Mesenchymal stem cell (in vitro differentiated cells and primary cell): ENCODE measurements around the gene TBCK.

ENCODE experiments used
- DNase-seq: peaks from one replicate; pipeline ENCODE4 v3.0.0-alpha.2; 2013
- H2AFZ ChIP-seq: one replicate; pipeline ENCODE4 v1.6.1; 2013; ENCODE audit warnings: low read depth, mild to moderate bottlenecking, control low read depth, inconsistent platforms, low read length, moderate library complexity
- H2AK5ac ChIP-seq: 2 replicates; pipeline ENCODE4 v1.6.1; 2013; ENCODE audit warnings: low read length, moderate library complexity, mild to moderate bottlenecking, inconsistent platforms; ENCODE audit not compliant: severe bottlenecking
- H2BK120ac ChIP-seq: one replicate; pipeline ENCODE4 v1.6.1; 2013; ENCODE audit warnings: low read depth, mild to moderate bottlenecking, inconsistent platforms, low read length, moderate library complexity
- H2BK12ac ChIP-seq, 2 experiments: one replicate each; pipeline ENCODE4 v1.6.1; 2013; ENCODE audit warnings: inconsistent platforms in 2 of 2, low read length in 2 of 2, mild to moderate bottlenecking in 2 of 2, moderate library complexity in 2 of 2, control low read depth in 1 of 2
- H2BK15ac ChIP-seq: one replicate; pipeline ENCODE4 v1.6.1; 2013; ENCODE audit warnings: mild to moderate bottlenecking, low read depth, inconsistent platforms; ENCODE audit not compliant: poor library complexity, severe bottlenecking
- H2BK5ac ChIP-seq: 2 replicates; pipeline ENCODE4 v1.6.1; 2013; ENCODE audit warnings: low read depth, mild to moderate bottlenecking, low read length, control low read depth, inconsistent platforms; ENCODE audit not compliant: poor library complexity, severe bottlenecking
- H3K14ac ChIP-seq, 2 experiments: one replicate each; pipeline ENCODE4 v1.6.1; 2013; ENCODE audit warnings: inconsistent platforms in 2 of 2, low read length in 2 of 2, control low read depth in 1 of 2, mild to moderate bottlenecking in 1 of 2, moderate library complexity in 1 of 2
- H3K18ac ChIP-seq, 2 experiments: one replicate each; pipeline ENCODE4 v1.6.1; 2013; ENCODE audit warnings: inconsistent platforms in 2 of 2, low read length in 2 of 2, control low read depth in 1 of 2, low read depth in 1 of 2, mild to moderate bottlenecking in 1 of 2
- H3K23ac ChIP-seq, 2 experiments: one replicate each; pipeline ENCODE4 v1.6.1; 2013; ENCODE audit warnings: inconsistent platforms in 2 of 2, low read length in 2 of 2, mild to moderate bottlenecking in 2 of 2, moderate library complexity in 2 of 2, control low read depth in 1 of 2
- H3K27ac ChIP-seq: 2 replicates; pipeline ENCODE4 v1.5.1; 2013; ENCODE audit warnings: mild to moderate bottlenecking, moderate library complexity, low read length, control low read depth, inconsistent platforms; ENCODE audit not compliant: poor library complexity, severe bottlenecking
- H3K27me3 ChIP-seq, 2 experiments: 2 replicates each; pipeline versions ENCODE4 v1.6.1 to v1.7.0; 2013; ENCODE audit warnings: low read length in 2 of 2, mild to moderate bottlenecking in 2 of 2, moderate library complexity in 2 of 2, control low read depth in 1 of 2, inconsistent platforms in 1 of 2; ENCODE audit not compliant: control insufficient read depth in 1 of 2, insufficient read depth in 1 of 2
- H3K36me3 ChIP-seq, 2 experiments: 2 replicates each; pipeline versions ENCODE4 v1.6.1 to v1.7.0; 2013; ENCODE audit warnings: low read length in 2 of 2, control low read depth in 1 of 2, inconsistent platforms in 1 of 2, low read depth in 1 of 2, mild to moderate bottlenecking in 1 of 2; ENCODE audit not compliant: insufficient read depth in 2 of 2, control insufficient read depth in 1 of 2
- H3K4ac ChIP-seq, 2 experiments: one replicate each; pipeline ENCODE4 v1.6.1; 2013; ENCODE audit warnings: inconsistent platforms in 2 of 2, low read length in 2 of 2, mild to moderate bottlenecking in 2 of 2, moderate library complexity in 2 of 2, control low read depth in 1 of 2, low read depth in 1 of 2
- H3K4me1 ChIP-seq: 2 replicates; pipeline ENCODE4 v1.6.1; 2013; ENCODE audit warnings: low read depth, low read length, control low read depth; ENCODE audit not compliant: control insufficient read depth, insufficient read depth
- H3K4me2 ChIP-seq: 2 replicates; pipeline ENCODE4 v1.6.1; 2013; ENCODE audit warnings: low read length, mild to moderate bottlenecking, inconsistent platforms; ENCODE audit not compliant: poor library complexity, severe bottlenecking
- H3K4me3 ChIP-seq, 2 experiments: 2 replicates each; pipeline versions ENCODE4 v1.5.1 to v1.7.0; 2013; ENCODE audit warnings: low read length in 2 of 2, mild to moderate bottlenecking in 2 of 2, control low read depth in 1 of 2, low read depth in 1 of 2; ENCODE audit not compliant: insufficient read depth in 1 of 2
- H3K79me1 ChIP-seq: replicated peaks from 2 replicates; pipeline ENCODE4 v1.6.1; 2013; ENCODE audit warnings: mild to moderate bottlenecking, control low read depth, low read length, inconsistent platforms; ENCODE audit not compliant: poor library complexity, severe bottlenecking
- H3K9ac ChIP-seq: 2 replicates; pipeline ENCODE4 v1.7.0; 2013; ENCODE audit warnings: mild to moderate bottlenecking, low read length, moderate library complexity
- H3K9me3 ChIP-seq: 2 replicates; pipeline ENCODE4 v1.7.0; 2013; ENCODE audit warnings: mild to moderate bottlenecking, low read length; ENCODE audit not compliant: control insufficient read depth
- H4K8ac ChIP-seq: one replicate; pipeline ENCODE4 v1.6.1; 2013; ENCODE audit warnings: inconsistent platforms, mild to moderate bottlenecking, low read length, moderate library complexity
- H4K91ac ChIP-seq: one replicate; pipeline ENCODE4 v1.6.1; 2013; ENCODE audit warnings: mild to moderate bottlenecking, low read length, inconsistent platforms
- WGBS: methylation state at CpG from one replicate; pipeline ENCODE4 v1.1.7; 2013; ENCODE audit warnings: mixed read lengths; 5-methylcytosine and 5-hydroxymethylcytosine counted together

Gene TBCK

GRCh38 chr4:106096454-106096853, 219.6 kb downstream of the TBCK start:
- Histone ChIP-seq H4K8ac (no peak overlapping the region), H3K23ac (no peak overlapping the region), H4K91ac (no peak overlapping the region), H3K4me2 (no peak overlapping the region), H3K9ac (no peak overlapping the region), H2BK120ac (no peak overlapping the region), H3K4ac (peak overlapping the region in 1 of 2 experiments; percentile 67), H2BK5ac (no peak overlapping the region), H3K18ac (no peak overlapping the region), H3K79me1 (no peaks in the 10 kb centered on the region), H3K27ac (no peak overlapping the region), H3K36me3 (peaks cover 12 to 26% of the 10 kb centered on the region in 2 experiments), H3K4me3 (no peak overlapping the region), H3K4me1 (peaks cover 2% of the 10 kb centered on the region), H2AK5ac (no peak overlapping the region), H3K14ac (peak overlapping the region in 1 of 2 experiments; percentile 97), H2BK12ac (peak overlapping the region in 1 of 2 experiments; percentile 94), H2AFZ (no peak overlapping the region), H3K9me3 (peaks cover 3% of the 10 kb centered on the region), H3K27me3 (no peaks in the 10 kb centered on the region), H2BK15ac (no peak overlapping the region)
- WGBS = 85% methylated on average over 1 of the region's 1 CpG
- DNase-seq = no peak

GRCh38 chr4:106095408-106095807, 220.6 kb downstream of the TBCK start:
- H2AFZ ChIP-seq = no peak overlapping the region
- no peak overlapping the region for H2BK5ac ChIP-seq
- H3K9me3 ChIP-seq = peaks cover 13% of the 10 kb centered on the region
- H3K27ac ChIP-seq = no peak overlapping the region
- H3K9ac ChIP-seq = no peak overlapping the region
- H3K79me1 ChIP-seq = no peaks in the 10 kb centered on the region
- no peak overlapping the region for H3K4me3 ChIP-seq
- H4K91ac ChIP-seq = no peak overlapping the region
- no peak overlapping the region for H3K18ac ChIP-seq
- no peak overlapping the region for H2AK5ac ChIP-seq
- DNase-seq = peak; percentile 42
- H2BK12ac ChIP-seq = no peak overlapping the region
- no peak overlapping the region for H3K4ac ChIP-seq
- no peak overlapping the region for H2BK120ac ChIP-seq
- H3K4me2 ChIP-seq = no peak overlapping the region
- H3K27me3 ChIP-seq = no peaks in the 10 kb centered on the region
- peaks cover 2% of the 10 kb centered on the region for H3K4me1 ChIP-seq
- WGBS = 27% methylated on average over 2 of the region's 2 CpGs
- H4K8ac ChIP-seq = no peak overlapping the region
- no peak overlapping the region for H2BK15ac ChIP-seq
- peaks cover 17 to 37% of the 10 kb centered on the region in 2 experiments for H3K36me3 ChIP-seq
- no peak overlapping the region for H3K23ac ChIP-seq
- H3K14ac ChIP-seq = peak overlapping the region in 1 of 2 experiments; percentile 1

GRCh38 chr4:106092361-106093040, 223.5 kb downstream of the TBCK start:
- H3K27ac ChIP-seq = no peak overlapping the region
- H2BK5ac ChIP-seq = no peak overlapping the region
- peaks cover 31% of the 10 kb centered on the region for H3K9me3 ChIP-seq
- H3K36me3 ChIP-seq = peaks cover 30 to 53% of the 10 kb centered on the region in 2 experiments
- H3K27me3 ChIP-seq = no peaks in the 10 kb centered on the region
- DNase-seq = no peak
- H3K4me1 ChIP-seq = peaks cover 2% of the 10 kb centered on the region
- H2BK15ac ChIP-seq = no peak overlapping the region
- H3K14ac ChIP-seq = no peak overlapping the region
- no peak overlapping the region for H3K9ac ChIP-seq
- H3K4me3 ChIP-seq = no peak overlapping the region
- 98% methylated on average over 22 of the region's 24 CpGs for WGBS
- no peak overlapping the region for H3K18ac ChIP-seq
- H4K8ac ChIP-seq = no peak overlapping the region
- H3K79me1 ChIP-seq = no peaks in the 10 kb centered on the region
- H2BK12ac ChIP-seq = no peak overlapping the region
- H2AK5ac ChIP-seq = no peak overlapping the region
- H2BK120ac ChIP-seq = no peak overlapping the region
- no peak overlapping the region for H3K4ac ChIP-seq
- H2AFZ ChIP-seq = no peak overlapping the region
- no peak overlapping the region for H4K91ac ChIP-seq
- no peak overlapping the region for H3K23ac ChIP-seq
- no peak overlapping the region for H3K4me2 ChIP-seq

GRCh38 chr4:106090826-106091225, 225.2 kb downstream of the TBCK start:
- Histone ChIP-seq H2BK5ac (no peak overlapping the region), H3K18ac (no peak overlapping the region), H4K8ac (no peak overlapping the region), H3K36me3 (peaks cover 30 to 53% of the 10 kb centered on the region in 2 experiments), H2BK12ac (no peak overlapping the region), H3K4me3 (peak overlapping the region in 1 of 2 experiments; percentile 5), H3K4me2 (no peak overlapping the region), H3K4me1 (no peaks in the 10 kb centered on the region), H3K27ac (no peak overlapping the region), H3K79me1 (no peaks in the 10 kb centered on the region), H3K4ac (no peak overlapping the region), H3K9me3 (peaks cover 31% of the 10 kb centered on the region), H2BK120ac (no peak overlapping the region), H3K23ac (no peak overlapping the region), H4K91ac (no peak overlapping the region), H3K9ac (no peak overlapping the region), H2AFZ (no peak overlapping the region), H3K27me3 (no peaks in the 10 kb centered on the region), H2BK15ac (no peak overlapping the region), H3K14ac (no peak overlapping the region), H2AK5ac (no peak overlapping the region)
- no peak for DNase-seq
